ENCODE data around the gene GNAZ. TPM values are rescaled to one million over a fixed set of nuclear protein-coding genes. Genes with fewer than 3 reads are reported as not detected.

The GNAZ gene
- total and polyA plus RNA-seq, 4 donors, result 0.21 to 2.2 (median 0.38) TPM

DNA sequence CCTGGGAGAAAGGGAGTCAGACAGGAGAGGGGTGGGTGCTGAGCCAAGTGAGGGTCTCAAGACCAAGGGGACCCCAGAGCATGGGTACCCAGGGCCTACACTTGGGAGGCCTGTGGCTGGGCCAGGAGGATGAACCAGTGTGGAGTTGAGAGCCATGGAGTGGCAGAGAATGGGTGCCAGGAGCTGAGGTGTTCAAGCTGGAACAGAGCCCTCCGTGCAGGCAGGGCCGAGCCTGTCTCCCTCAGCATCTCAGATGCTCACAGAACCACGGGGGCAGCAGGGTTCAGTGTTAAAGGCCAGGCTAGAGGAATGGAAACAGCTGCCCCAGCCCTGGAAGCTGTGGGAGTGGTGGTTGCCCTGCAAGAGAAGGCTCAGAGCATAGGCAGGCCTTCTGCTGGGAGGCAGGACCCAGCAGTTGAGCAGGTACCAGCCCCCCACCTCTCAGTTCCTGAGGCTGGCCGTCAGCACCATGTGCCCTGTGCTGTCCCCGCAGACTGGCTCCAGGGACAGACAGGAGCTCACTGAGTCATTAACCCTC, 39.2 kb downstream of the GNAZ start:
- no peaks in the 10 kb centered on the region for H3K4me1 ChIP-seq (ENCODE audit: control insufficient read depth in 4 of 4, insufficient read depth in 4 of 4, low read length in 3 of 4)
- no peak overlapping the region for H3K27ac ChIP-seq (ENCODE audit: low read depth in 1 of 2, low read length in 2 of 2)
- no peaks in the 10 kb centered on the region for H3K36me3 ChIP-seq (ENCODE audit: control insufficient read depth in 4 of 4, insufficient read depth in 3 of 4, low read depth in 1 of 4, low read length in 3 of 4)
- no peaks in the 10 kb centered on the region for H3K9me3 ChIP-seq (ENCODE audit: control insufficient read depth in 4 of 4, low read length in 3 of 4)
- H3K9ac ChIP-seq (ENCODE audit: low read depth in 1 of 2, low read length in 2 of 2), result no peak overlapping the region
- DNase-seq (ENCODE audit: low spot score), result no peak
- H3K27me3 ChIP-seq (ENCODE audit: control insufficient read depth in 4 of 4, insufficient read depth in 4 of 4, low read length in 3 of 4), result no peaks in the 10 kb centered on the region
- no peak overlapping the region for H3K4me3 ChIP-seq (ENCODE audit: low read depth in 1 of 3, low read length in 3 of 3)
- TF ChIP-seq NR2F2 (IDR thresholded peaks at IDR 0.05) (no peak), EGR1 (IDR thresholded peaks at IDR 0.05; ENCODE audit: low read depth in 2 of 2) (no peak), YY1 (IDR thresholded peaks at IDR 0.05) (no peak), RXRA (IDR thresholded peaks at IDR 0.05) (no peak), FOXA1 (IDR thresholded peaks at IDR 0.05) (no peak), TAF1 (conservative IDR thresholded peaks at IDR 0.05) (no peak), RAD21 (IDR thresholded peaks at IDR 0.05) (no peak), HNF4A (conservative IDR thresholded peaks at IDR 0.05) (no peak)
- WGBS, result 92% methylated on average over 5 of the region's 5 CpGs

DNA sequence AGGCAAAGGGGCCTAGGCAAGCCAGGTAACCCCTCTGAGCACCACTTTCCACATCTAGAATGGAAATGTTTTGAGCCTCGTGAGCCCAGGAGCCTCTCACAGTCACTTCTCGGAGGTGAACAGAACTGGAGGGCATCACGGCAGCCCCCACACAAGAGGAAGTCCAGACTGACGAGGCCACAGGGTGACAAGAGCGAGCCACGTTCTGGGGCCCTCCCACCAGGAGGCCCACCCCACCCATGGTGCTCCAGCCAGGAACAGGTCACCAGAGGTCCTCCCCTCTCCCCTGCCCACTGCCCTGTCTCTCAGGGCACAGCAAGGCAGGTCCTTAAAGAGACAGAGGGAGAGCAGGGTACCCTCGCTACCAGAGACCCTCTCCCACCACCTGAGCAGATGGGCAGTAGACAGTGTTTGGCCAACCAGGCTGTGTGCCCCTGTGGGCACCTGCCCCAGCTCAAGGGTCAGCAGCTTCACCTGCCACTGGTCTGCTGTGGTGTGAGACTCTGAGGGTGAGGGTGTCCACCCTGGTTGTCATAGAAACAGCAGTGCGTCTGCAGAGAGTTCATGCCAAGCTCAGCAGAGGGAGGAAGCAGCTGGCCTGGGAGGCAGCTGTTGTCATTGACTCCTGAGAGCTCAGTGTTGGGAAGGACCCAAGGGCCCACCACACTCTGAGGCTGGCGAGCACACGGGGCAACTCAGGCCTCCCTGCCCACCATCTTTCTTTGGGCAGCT, 40.0 kb downstream of the GNAZ start:
- TF ChIP-seq JUND (IDR thresholded peaks at IDR 0.05), result no peak
- no peak for TF ChIP-seq HNF4G (IDR thresholded peaks at IDR 0.05)
- no peak for TF ChIP-seq FOXA1 (IDR thresholded peaks at IDR 0.05)
- no peak for TF ChIP-seq EGR1 (IDR thresholded peaks at IDR 0.05; ENCODE audit: low read depth in 2 of 2)
- no peak for TF ChIP-seq HNF4A (conservative IDR thresholded peaks at IDR 0.05)
- TF ChIP-seq SP1 (IDR thresholded peaks at IDR 0.05), result no peak
- no peak for TF ChIP-seq NR2F2 (IDR thresholded peaks at IDR 0.05)
- TF ChIP-seq RXRA (IDR thresholded peaks at IDR 0.05), result no peak
- TF ChIP-seq TAF1 (conservative IDR thresholded peaks at IDR 0.05), result no peak
- TF ChIP-seq, protein P1, sequence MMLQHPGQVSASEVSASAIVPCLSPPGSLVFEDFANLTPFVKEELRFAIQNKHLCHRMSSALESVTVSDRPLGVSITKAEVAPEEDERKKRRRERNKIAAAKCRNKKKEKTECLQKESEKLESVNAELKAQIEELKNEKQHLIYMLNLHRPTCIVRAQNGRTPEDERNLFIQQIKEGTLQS (IDR thresholded peaks at IDR 0.05), result no peak
- TF ChIP-seq, protein P2, sequence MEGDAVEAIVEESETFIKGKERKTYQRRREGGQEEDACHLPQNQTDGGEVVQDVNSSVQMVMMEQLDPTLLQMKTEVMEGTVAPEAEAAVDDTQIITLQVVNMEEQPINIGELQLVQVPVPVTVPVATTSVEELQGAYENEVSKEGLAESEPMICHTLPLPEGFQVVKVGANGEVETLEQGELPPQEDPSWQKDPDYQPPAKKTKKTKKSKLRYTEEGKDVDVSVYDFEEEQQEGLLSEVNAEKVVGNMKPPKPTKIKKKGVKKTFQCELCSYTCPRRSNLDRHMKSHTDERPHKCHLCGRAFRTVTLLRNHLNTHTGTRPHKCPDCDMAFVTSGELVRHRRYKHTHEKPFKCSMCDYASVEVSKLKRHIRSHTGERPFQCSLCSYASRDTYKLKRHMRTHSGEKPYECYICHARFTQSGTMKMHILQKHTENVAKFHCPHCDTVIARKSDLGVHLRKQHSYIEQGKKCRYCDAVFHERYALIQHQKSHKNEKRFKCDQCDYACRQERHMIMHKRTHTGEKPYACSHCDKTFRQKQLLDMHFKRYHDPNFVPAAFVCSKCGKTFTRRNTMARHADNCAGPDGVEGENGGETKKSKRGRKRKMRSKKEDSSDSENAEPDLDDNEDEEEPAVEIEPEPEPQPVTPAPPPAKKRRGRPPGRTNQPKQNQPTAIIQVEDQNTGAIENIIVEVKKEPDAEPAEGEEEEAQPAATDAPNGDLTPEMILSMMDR (IDR thresholded peaks at IDR 0.05; ENCODE audit: low read depth, low read length, missing input control), result no peak
- TF ChIP-seq, protein P3, sequence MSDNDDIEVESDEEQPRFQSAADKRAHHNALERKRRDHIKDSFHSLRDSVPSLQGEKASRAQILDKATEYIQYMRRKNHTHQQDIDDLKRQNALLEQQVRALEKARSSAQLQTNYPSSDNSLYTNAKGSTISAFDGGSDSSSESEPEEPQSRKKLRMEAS (IDR thresholded peaks at IDR 0.05), result no peak
- TF ChIP-seq YY1 (IDR thresholded peaks at IDR 0.05), result no peak
- TF ChIP-seq, protein P4, sequence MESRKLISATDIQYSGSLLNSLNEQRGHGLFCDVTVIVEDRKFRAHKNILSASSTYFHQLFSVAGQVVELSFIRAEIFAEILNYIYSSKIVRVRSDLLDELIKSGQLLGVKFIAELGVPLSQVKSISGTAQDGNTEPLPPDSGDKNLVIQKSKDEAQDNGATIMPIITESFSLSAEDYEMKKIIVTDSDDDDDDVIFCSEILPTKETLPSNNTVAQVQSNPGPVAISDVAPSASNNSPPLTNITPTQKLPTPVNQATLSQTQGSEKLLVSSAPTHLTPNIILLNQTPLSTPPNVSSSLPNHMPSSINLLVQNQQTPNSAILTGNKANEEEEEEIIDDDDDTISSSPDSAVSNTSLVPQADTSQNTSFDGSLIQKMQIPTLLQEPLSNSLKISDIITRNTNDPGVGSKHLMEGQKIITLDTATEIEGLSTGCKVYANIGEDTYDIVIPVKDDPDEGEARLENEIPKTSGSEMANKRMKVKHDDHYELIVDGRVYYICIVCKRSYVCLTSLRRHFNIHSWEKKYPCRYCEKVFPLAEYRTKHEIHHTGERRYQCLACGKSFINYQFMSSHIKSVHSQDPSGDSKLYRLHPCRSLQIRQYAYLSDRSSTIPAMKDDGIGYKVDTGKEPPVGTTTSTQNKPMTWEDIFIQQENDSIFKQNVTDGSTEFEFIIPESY (IDR thresholded peaks at IDR 0.05), result no peak
- TF ChIP-seq FOXA2 (IDR thresholded peaks at IDR 0.05), result no peak
- no peak for TF ChIP-seq RAD21 (IDR thresholded peaks at IDR 0.05)
- TF ChIP-seq, protein P5, sequence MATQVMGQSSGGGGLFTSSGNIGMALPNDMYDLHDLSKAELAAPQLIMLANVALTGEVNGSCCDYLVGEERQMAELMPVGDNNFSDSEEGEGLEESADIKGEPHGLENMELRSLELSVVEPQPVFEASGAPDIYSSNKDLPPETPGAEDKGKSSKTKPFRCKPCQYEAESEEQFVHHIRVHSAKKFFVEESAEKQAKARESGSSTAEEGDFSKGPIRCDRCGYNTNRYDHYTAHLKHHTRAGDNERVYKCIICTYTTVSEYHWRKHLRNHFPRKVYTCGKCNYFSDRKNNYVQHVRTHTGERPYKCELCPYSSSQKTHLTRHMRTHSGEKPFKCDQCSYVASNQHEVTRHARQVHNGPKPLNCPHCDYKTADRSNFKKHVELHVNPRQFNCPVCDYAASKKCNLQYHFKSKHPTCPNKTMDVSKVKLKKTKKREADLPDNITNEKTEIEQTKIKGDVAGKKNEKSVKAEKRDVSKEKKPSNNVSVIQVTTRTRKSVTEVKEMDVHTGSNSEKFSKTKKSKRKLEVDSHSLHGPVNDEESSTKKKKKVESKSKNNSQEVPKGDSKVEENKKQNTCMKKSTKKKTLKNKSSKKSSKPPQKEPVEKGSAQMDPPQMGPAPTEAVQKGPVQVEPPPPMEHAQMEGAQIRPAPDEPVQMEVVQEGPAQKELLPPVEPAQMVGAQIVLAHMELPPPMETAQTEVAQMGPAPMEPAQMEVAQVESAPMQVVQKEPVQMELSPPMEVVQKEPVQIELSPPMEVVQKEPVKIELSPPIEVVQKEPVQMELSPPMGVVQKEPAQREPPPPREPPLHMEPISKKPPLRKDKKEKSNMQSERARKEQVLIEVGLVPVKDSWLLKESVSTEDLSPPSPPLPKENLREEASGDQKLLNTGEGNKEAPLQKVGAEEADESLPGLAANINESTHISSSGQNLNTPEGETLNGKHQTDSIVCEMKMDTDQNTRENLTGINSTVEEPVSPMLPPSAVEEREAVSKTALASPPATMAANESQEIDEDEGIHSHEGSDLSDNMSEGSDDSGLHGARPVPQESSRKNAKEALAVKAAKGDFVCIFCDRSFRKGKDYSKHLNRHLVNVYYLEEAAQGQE (IDR thresholded peaks at IDR 0.05), result no peak
- TF ChIP-seq GABPA (IDR thresholded peaks at IDR 0.05 in 1 of 2, conservative IDR thresholded peaks at IDR 0.05 in 1 of 2), result no peak
- Histone ChIP-seq H3K9ac (ENCODE audit: low read depth in 1 of 2, low read length in 2 of 2) (no peak overlapping the region), H3K36me3 (ENCODE audit: control insufficient read depth in 4 of 4, insufficient read depth in 3 of 4, low read depth in 1 of 4, low read length in 3 of 4) (no peaks in the 10 kb centered on the region), H3K27ac (ENCODE audit: low read depth in 1 of 2, low read length in 2 of 2) (no peak overlapping the region), H3K27me3 (ENCODE audit: control insufficient read depth in 4 of 4, insufficient read depth in 4 of 4, low read length in 3 of 4) (no peaks in the 10 kb centered on the region), H3K4me3 (ENCODE audit: low read depth in 1 of 3, low read length in 3 of 3) (no peak overlapping the region), H3K9me3 (ENCODE audit: control insufficient read depth in 4 of 4, low read length in 3 of 4) (no peaks in the 10 kb centered on the region), H3K4me1 (ENCODE audit: control insufficient read depth in 4 of 4, insufficient read depth in 4 of 4, low read length in 3 of 4) (no peaks in the 10 kb centered on the region)
- WGBS, result 85% methylated on average over 10 of the region's 10 CpGs
- no peak for DNase-seq (ENCODE audit: low spot score)
